HS-5 (cell line): ENCODE data around the gene MOB2.

ENCODE experiments used
- DNase-seq: peaks from one replicate; pipeline ENCODE4 v3.0.0-alpha.2; 2012; ENCODE audit warnings: low read depth

Gene MOB2

DNA sequence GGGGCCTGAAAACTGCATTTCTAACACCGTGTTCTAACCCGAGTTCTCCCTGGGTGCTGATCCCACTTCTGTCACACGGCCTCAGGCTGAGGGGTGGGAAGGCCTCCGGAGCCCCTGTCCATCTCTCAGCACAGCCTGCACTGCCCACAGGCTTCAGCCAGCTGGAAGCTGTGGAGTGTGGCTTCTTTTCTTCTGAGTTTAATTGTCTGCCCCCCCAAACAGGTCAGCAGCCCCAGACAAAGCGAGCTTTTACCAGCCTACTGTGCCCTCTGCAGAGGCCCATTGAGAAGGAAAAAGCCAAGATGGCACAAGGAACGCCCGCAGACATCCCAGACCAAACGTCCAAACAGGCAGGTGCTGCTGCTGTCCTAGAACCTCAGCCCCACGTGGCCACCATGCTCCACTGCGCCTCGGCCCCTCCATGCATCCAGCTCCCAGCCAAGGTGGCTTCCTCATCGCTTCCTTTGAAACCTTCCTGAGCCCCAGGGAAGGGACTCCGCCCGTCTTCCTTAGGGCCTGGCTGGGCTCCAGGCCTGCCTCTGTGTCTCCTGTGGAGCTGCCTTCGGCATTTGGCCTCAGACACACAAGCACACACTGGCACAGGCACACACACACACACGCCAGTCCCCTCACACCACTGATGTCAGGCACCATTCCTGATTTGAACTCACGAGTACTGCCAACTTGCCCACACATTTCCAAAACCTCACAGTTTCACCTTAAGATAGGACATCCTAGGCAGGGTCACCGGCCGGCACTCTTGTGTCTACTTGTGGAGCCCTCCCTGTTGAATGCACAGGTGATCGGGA, 1.7 kb downstream of the MOB2 start:
- no peak for DNase-seq

DNA sequence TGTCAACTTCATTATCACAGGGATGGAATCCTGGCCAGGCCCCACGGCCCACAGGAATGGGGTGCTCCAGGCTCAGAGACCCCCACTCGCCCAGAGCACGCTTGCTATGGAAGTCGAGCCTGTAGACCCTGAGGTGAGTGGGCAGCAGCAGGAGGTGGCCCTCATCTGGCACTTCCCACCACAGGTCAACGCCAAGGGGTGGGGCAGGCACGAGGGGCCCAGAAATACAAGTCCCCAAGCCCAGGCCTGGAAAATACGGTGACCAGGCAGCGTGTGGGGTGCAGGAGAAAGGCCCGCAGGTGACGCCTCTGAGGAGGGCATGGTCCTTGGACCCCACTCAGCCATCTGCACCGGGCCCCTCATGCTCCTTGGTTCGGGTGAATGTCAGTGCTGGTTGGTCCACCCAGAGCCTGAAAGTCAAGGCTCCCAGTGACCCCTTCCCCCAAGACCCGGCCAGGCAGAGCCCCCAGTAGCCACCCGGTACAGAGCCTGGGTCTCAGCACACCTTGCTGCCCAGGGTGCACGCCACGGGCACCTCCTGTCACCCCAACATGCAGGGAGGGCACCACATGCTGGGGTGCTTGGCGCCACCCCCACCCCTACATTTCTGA, 2.4 kb downstream of the MOB2 start:
- no peak for DNase-seq

DNA sequence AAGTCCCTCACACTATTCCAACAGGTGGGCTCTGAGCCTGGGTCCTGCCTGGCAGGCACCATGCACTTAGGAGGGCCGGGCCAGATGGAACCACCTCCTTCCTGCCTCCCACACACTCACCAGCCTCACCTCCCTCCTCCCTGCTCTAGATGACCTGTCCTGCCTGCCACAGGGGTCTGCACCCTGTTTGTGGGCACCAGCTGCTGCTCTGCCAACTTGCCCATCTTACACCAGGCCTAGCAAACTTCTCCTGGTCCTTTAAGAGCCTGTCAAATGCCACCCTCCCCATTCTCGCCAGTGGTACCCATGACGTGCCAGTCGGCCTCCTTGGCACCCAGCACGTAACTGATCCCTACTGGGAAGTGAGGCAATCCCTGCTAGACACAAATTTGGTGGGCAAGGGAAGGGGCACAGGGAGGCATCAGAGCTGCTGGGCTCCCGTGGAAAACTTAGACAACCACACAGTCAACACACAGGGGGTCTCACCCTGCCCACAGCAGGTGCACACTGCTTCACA, 3.1 kb downstream of the MOB2 start:
- DNase-seq: no peak

DNA sequence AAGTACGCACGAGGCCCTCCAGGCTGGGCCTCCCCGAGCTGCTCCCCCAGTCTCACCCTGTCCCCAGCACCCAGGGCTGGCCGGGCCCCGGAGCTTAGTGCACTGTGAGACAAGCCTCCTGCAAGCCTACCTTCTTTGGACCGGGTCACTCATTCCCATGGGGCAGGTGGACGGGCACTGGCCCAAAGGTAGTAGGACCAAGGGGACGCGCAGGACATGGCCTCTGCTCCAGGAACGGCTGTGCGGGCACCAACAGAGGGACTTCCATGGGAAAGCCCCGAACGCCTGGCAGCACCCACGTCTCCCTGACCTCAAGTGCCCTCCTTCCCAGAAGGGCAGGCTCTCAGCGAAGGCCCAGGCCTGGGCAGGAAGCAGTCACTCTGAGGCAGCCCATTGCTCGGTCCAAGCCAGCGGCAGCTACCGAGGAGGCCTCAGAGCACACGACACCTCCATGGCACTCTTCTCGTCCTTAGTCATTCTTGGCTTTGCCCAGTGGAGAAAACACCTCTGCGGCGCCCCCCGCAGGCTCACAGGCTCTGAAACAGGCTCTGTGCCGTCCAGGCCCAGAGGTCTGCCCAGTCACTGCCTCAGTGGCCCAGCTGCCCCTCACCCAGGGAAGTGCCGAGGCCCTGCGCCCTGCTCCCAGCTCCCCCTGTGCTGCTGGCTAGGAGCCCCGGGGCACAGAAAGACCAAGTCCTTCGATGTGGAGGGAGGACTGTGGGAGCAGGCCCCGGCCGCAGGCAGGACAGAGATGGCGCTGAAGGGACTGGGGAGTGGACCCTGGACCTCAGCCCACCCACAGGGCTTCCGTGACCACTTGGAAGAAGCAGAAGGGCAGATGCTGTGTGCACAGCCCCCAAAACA, 3.8 kb downstream of the MOB2 start:
- no peak for DNase-seq

DNA sequence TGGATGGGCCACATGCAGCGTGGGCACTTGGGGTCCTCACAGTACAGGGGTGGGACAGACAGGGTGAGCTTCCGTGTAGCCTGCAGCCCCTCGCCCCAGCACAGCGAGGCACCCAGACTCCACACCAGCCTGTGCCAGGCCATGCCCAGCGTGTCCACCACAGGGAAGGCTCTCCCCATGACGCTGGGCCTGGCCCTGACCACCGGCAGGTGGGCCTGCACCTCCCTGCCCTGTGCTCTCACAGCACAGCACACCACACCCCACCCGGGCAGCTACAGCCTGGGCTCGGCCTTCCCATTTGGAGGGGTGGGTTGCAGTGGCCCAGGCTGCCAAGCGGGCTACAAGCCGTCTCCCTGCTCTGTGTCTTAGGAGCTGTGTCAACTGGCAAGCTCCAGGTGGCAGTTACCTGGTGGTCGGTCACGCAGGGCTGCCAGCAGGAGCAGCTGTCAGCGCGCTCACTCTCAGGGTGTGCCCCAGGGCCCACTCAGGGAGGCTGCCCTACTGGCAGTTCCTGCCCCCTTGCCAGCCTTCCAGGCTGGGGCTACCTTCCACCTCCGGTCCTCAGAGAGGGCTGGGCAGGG, 4.6 kb downstream of the MOB2 start:
- no peak for DNase-seq

DNA sequence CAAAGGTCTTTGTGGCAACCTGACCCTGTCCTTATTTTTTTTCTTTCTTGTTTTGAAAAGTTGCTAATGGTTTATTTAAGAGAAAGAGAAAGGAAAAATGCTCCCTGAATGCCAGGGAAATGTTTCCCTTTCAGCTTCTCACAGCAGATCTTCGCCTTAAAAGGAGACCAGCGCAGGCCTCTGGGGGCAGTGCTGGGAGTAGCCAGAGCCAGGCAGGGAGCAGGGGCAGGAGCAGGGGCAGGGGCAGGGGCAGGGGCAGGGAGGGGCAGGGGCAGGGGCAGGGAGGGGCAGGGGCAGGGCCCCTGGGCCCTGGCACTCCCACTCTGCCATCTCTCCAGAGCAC, 5.1 kb downstream of the MOB2 start:
- no peak for DNase-seq

DNA sequence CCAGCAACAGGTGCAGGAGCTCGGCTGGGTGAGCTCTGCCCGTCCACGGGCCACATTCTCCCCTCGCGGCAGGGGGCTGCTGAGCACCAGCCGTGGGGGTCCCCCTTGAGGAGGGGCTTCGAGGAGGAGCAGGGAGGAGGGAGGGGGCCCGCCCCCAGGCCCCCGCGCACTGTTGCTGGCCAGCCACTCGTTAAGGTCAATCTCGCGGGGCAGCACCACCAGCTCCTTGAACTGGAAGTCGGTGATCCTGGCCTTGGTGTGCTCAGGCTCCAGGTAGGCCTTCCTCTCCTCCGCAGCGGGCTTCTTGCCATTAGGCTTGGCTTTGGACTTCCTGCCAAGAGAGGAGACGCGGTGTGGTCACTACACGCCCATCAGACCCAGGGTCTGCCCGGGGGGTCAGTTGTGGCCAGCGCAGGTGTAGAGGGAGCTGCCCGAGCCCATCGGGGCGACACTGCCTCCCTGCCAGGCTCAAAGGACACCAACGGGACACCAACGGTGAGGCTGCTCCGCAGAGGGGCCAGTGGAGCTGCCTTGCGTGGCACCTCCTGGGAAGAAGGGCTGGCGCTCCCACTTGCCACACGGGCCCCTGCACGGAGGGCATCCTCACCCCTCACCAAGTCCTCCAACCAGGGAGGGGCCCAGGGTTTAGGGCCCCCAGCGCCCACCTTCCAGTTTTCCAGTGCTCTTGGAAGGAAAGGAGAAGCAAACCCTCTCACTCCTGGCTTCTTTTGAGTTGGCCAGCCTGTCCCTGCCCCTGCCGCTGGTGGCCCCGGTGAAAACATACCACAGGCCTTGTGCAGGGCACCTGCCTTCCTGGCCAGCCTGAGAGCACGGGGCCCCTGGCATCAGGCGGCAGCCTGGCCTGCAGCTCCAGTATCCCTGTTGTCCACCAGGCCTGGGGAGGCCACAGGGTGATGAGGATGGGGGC, 5.8 kb downstream of the MOB2 start:
- no peak for DNase-seq

DNA sequence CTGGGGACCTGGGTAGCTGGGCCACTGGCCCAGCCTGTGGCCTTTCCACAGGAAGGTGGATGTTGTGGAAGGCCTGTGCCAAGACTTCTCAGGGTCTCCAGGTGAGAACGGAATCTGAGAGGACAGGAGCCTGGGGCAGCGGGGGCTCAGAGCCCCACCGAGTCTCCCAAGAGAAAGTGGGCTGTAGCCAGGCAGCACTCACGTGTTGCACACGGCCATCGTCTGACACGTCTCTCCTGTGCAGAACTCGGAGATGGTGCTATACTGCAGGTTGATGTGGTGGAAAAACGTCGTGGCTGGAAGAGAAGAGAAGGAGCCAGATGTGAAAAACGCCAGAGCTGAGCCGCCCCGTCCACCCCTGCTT, 6.4 kb downstream of the MOB2 start:
- no peak for DNase-seq

DNA sequence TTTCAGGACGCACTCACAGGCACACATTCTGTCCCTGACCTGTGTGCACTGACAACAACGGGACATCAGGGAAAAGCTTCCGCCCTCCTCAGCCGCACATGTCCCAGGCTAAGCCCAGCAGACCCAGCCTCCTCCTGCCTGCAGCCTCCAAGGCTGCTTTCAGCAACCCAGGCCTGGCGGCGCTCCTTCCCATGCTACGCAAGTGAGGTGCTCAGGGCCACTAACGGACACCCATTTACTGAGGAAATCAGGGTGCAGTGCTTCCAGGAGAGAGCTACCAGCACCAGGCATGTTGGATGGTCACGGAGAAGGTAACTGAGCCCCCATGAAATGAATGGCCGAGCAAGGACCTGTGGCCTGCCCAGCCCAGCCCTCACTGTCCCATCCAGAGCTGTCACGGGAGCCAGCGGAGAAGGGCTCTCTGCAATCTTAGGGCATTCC, 6.9 kb downstream of the MOB2 start:
- DNase-seq: no peak

DNA sequence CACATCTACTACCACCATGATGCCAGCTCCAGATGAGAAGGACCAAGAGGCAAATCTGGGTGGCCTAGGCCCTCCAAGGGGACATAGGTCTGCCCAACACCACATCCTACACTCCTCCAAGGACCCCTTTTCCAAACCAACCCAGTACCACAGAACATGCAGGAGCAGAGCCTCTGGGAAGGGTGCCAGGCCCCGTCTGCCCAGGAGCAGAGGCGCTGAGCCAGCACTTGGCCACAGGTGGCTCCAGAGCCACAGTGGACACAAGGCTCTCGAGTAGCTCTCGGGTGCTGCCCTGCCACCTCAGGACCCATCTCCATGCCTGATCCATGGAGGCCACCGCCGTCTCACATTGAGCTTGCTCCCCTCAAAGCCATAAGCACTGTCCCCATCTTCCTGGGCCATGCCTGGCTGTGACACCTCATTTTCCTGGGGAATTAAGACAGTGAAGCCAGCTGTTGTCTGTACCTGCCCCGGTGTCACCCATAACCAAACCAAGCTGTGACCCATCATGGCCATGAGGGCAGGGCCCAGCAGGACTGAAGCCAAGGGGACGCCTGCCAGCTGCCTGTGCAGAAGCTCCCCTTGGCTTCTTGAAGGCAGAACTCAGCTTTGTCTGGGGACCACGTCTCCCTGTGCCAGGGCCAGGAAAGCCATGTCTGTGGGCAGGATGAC, 7.4 kb downstream of the MOB2 start:
- no peak for DNase-seq

DNA sequence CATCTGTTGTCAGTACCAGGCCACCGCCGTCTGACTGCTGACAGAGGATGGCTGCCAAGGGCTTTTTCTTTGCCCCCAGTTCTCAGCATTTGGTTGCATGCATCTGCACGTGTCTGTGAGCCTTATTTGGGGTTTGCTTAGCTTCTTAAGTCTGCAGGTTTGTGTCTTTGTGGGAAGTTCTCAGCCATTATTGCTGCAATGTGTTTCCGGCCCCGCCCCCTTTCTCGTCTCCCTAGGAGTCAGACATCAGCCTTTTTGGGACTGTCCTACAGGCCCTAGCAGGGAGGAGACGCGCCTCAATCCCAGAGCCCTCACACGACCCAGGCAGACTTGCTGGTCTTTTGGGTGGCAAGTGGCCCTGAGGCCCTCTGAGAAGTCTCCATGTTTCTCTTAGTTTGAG, 8.0 kb downstream of the MOB2 start:
- no peak for DNase-seq

DNA sequence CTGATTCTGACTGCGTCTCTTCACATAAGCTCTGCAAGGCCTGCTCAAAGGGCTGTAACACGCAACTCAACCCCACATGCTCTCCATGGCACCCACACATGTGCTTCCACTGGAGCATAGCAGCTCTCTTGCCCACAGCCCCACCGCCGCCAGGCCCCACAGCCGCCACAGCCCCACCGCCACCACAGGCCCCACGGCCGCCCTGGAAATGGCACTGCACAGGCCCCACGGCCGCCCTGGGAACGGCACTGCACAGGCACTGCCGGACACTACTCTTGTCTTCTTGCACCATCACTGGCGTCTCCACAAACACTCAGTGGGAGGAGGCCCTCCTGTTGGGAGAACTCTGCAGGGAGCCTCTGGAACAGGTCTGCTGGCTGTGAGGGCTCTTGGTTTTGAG, 8.6 kb downstream of the MOB2 start:
- no peak for DNase-seq

DNA sequence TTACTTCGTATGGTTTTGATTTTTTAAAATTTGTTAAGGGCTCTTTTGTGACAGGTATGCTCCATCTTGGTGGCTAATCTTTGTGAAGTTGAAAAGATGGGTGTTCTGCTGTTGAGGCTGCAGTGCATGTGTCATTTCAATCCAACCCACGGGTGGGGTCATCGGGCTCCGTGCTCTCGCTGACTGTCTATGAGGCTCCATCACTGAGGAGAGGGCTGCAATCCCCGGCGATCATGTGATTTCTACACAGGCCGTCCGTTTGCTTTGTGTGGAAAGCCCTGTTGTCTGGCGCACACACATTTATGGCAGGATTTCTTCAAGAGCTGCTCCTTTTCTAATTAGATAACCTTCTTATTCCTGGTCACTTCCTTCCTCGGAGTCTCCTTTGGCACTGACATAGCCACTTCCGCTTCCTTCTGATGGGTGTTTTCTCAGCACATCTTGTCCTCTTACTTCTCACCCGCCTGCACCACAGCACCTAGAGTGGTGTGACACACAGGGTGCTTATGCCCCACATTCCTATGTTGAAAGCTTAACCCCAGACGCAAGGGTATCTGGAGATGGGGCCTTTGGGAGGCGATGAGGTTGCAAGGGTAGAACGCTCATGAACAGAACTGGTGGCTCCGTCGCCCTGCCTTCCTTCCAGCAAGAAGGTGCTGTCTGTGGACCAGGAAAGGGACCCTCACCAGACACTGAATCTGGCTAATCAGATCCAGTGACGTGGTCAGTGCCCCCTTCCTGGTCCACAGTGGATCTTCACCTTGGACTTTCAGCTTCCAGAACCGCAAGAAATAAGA, 9.4 kb downstream of the MOB2 start:
- no peak for DNase-seq

DNA sequence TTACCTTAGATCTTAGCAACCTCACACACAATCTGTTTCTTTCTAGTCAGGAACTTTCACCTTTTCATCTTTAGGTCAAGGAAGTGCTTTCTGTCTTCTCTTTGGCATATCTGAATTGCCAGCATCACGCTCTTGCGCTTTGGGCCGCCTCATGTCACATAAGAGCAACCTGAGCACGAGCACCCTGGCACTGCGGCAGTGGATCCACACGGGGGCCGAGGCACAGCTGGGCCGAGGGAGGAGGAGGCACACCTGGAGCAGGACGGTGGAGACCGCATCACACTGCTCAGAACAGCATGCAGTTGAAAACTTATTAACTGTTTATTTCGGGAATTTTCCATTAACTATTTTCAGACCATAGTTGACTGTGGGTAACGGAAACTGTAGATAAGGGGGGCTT, 10.7 kb downstream of the MOB2 start:
- no peak for DNase-seq

DNA sequence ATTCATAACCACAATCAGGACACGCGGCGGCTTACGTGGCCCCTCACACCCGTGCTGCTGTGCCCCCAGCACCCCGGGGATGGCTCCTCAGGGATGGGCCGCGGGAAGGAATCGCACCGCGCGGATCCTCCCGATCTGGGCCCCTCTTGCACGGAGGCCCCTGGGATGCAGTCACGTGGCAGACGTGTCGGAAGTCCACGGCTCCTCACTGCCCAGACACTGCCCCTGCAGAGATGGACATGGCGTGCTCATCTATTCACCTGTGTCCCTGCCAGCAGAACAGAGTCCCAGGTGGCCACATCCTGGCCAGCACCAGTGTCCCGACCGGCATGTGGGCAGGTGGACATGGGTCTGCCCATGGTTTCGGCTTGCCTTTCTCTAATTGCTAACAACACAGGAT, 12.8 kb downstream of the MOB2 start:
- no peak for DNase-seq

DNA sequence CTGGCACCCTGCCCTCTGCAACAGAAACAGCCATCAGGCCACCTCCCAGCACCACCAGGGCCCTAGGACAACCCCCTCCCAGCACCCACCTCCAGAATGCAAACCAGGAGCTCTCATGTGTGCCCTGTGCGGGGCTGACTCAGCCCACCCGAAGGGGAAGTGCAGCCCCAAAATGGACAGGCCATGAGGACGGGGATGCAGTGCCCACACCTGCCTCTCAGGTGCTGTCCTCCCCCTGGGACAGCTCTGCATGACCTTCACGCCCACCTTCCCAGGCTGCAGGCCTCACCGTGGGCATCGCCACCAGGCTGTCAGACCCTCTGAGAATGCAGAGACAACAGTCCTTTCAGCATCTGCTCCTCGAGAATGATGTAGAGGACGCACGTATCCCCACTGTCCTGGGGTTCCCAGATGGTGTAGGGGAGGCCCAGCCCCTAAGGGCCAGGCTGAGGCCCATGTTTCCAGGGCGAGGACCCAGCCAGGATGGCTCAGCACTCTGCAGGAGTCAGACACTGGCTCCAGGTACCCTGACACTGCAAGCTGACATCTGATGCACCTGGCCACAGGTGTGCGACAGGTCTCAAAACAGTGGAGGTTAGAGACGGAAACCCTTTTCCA, 13.5 kb downstream of the MOB2 start:
- no peak for DNase-seq

DNA sequence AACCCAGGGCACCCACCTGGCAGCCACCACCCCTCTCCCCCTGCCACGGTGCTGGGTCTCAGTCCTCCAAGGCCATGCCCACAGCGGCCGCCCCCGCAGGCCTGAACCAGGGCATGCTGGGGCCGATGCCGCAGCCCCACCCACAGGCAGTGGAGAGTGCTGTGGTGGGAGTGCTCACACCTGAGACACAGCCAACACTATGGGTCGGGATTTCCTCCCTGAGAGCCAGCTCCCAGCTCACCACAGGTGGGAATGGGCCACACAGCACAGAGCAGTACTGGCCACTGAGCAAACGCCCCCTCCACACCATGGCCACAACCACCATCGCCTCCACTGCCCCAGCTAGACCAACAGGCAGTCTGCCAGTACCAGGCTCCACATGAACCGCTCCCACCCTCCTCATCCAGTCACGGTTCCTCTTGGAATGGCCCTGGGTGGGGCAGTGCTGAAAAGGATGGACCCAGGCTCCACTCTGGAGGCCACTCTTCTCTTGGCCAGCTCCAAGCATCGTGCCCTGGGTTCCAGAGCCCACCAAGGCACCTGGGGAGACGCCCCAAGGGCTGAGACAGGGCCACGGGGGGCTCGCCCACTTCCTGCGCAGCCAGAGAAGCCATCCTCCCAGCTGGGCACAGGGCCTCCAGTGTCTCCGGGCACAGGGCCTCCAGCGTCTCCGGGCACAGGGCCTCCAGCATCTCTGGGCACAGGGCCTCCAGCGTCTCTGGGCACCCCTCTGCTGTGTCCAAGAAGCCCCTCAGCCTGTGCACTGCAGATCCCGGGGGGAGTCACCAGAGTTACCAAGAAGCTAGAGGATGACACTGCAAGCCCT, 14.2 kb downstream of the MOB2 start:
- DNase-seq: no peak

DNA sequence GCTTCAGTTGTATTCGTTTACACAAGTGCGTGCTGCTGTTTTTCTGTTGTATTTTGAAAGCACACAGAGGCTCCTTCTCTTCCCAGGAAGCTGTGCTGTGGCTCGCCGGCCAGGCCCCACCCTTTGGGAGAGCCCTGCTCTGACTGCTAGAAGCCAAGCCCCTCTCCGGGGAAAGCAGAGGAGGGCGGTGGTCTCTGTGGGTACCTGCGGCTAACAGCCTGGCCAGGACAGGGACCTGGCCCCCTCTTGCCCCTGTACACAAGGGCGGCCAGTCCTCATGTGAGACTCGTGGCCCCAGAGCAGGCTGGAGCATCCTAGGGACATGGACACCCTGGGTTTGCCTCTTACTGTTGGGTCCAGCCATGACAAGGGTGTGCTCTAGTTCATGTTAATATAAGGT, 14.8 kb downstream of the MOB2 start:
- DNase-seq: no peak
